ENCODE measurements around the gene PEX12.

Gene PEX12

GRCh38 chr17:35559495-35560210 lies 18.7 kb downstream of the PEX12 start:
- ChIA-PET CTCF (interaction anchor here (1.4 to 2.8 kb wide), 3 partner anchors 9 to 188 kb away, joined by 3 to 10 read pairs (median 5); no protein-coding TSS in a partner anchor), POLR2A (interaction anchor here (1.4 kb wide), 1 partner anchor 8 kb away, joined by 4 read pairs; no protein-coding TSS in a partner anchor)

More at GRCh38 chr17:35559495-35560210, 18.7 kb downstream of the PEX12 start:
- no peak for TF ChIP-seq ZNF488 (tag by site-specific recombination; IDR thresholded peaks at IDR 0.05)
- TF ChIP-seq KLF10 (tag by site-specific recombination; IDR thresholded peaks at IDR 0.05) = no peak
- no peak for TF ChIP-seq ZNF610 (tag by site-specific recombination; IDR thresholded peaks at IDR 0.05; ENCODE audit: borderline replicate concordance)
- no peak for TF ChIP-seq ZNF341 (tag by site-specific recombination; IDR thresholded peaks at IDR 0.05; ENCODE audit: low read depth)
- no peak for TF ChIP-seq ZNF121 (tag by site-specific recombination; IDR thresholded peaks at IDR 0.05)
- no peak for TF ChIP-seq KLF1 (tag by site-specific recombination; IDR thresholded peaks at IDR 0.05)
- TF ChIP-seq BCL6B (tag by site-specific recombination; IDR thresholded peaks at IDR 0.05) = no peak
- TF ChIP-seq ZNF518A (tag by site-specific recombination; conservative IDR thresholded peaks at IDR 0.05; ENCODE audit: low read depth) = no peak
- TF ChIP-seq ZBTB49 (tag by site-specific recombination; IDR thresholded peaks at IDR 0.05; ENCODE audit: low read depth) = no peak
- TF ChIP-seq GLIS1 (tag by site-specific recombination; IDR thresholded peaks at IDR 0.05) = no peak
- no peak for TF ChIP-seq ZBTB20 (tag by site-specific recombination; IDR thresholded peaks at IDR 0.05)
- no peak for TF ChIP-seq ZNF138 (tag by site-specific recombination; IDR thresholded peaks at IDR 0.05; ENCODE audit: borderline replicate concordance)
- no peak for TF ChIP-seq ZNF324 (tag by site-specific recombination; IDR thresholded peaks at IDR 0.05)
- TF ChIP-seq ZFHX2 (tag by site-specific recombination; conservative IDR thresholded peaks at IDR 0.05) = no peak
- TF ChIP-seq TSHZ1 (tag by site-specific recombination; IDR thresholded peaks at IDR 0.05; ENCODE audit: borderline replicate concordance) = no peak
- TF ChIP-seq ZNF426 (tag by site-specific recombination; IDR thresholded peaks at IDR 0.05) = no peak
- TF ChIP-seq SALL2 (tag by site-specific recombination; IDR thresholded peaks at IDR 0.05; ENCODE audit: borderline replicate concordance) = no peak
- TF ChIP-seq ZNF132 (tag by site-specific recombination; IDR thresholded peaks at IDR 0.05; ENCODE audit: borderline replicate concordance) = no peak
- H3K4me1 ChIP-seq (ENCODE audit: control insufficient read depth, insufficient read depth, low read length) = no peaks in the 10 kb centered on the region
- no peaks in the 10 kb centered on the region for H3K9me3 ChIP-seq (ENCODE audit: control insufficient read depth, insufficient read depth, low read depth, low read length)
- H3K27ac ChIP-seq (ENCODE audit: extremely low read depth, low read depth, low read length) = no peak overlapping the region
- H3K36me3 ChIP-seq (ENCODE audit: control insufficient read depth in 2 of 2, insufficient read depth in 1 of 2, low read length in 2 of 2) = no peaks in the 10 kb centered on the region
- H3K4me3 ChIP-seq (ENCODE audit: low read depth, low read length) = no peak overlapping the region
